Measurements from ENCODE around the gene DCAF16. TPM values are rescaled to one million over a fixed set of nuclear protein-coding genes. Genes with fewer than 3 reads are reported as not detected.
A peak's percentile ranks its signal among the peaks of the same experiment; 100 is the strongest.

Gene DCAF16
- total RNA-seq, 1 donor from 2014 or later = 27.0 TPM

GRCh38 chr4:17809667-17810066 is 890 bp downstream of the DCAF16 start:
- TF ChIP-seq CTCF (conservative IDR thresholded peaks at IDR 0.05; ENCODE audit: low read depth, low read length) = no peak
- no peak for DNase-seq (ENCODE audit: low read depth)
- peak overlapping the region; percentile 82 for H3K4me3 ChIP-seq (ENCODE audit: low read depth, low read length)

- TF ChIP-seq CTCF (conservative IDR thresholded peaks at IDR 0.05; ENCODE audit: low read depth, low read length) = no peak
- no peak for DNase-seq (ENCODE audit: low read depth)
- peak overlapping the region; percentile 27 for H3K4me3 ChIP-seq (ENCODE audit: low read depth, low read length)
Observed at GRCh38 chr4:17807446-17807845, 3.1 kb downstream of the DCAF16 start.

- no peak overlapping the region for H3K4me3 ChIP-seq (ENCODE audit: low read depth, low read length)
- no peak for DNase-seq (ENCODE audit: low read depth)
- TF ChIP-seq CTCF (conservative IDR thresholded peaks at IDR 0.05; ENCODE audit: low read depth, low read length) = no peak
Observed at GRCh38 chr4:17805580-17806155, 4.9 kb downstream of the DCAF16 start.

GRCh38 chr4:17797808-17798207 is 12.7 kb downstream of the DCAF16 start:
- DNase-seq (ENCODE audit: low read depth) = no peak
- no peak for TF ChIP-seq CTCF (conservative IDR thresholded peaks at IDR 0.05; ENCODE audit: low read depth, low read length)
- no peak overlapping the region for H3K4me3 ChIP-seq (ENCODE audit: low read depth, low read length)

- TF ChIP-seq CTCF (conservative IDR thresholded peaks at IDR 0.05; ENCODE audit: low read depth, low read length) = no peak
- DNase-seq (ENCODE audit: low read depth) = no peak
- no peak overlapping the region for H3K4me3 ChIP-seq (ENCODE audit: low read depth, low read length)
Observed at GRCh38 chr4:17794730-17795129, 15.8 kb downstream of the DCAF16 start.

- DNase-seq (ENCODE audit: low read depth) = no peak
- no peak for TF ChIP-seq CTCF (conservative IDR thresholded peaks at IDR 0.05; ENCODE audit: low read depth, low read length)
- no peak overlapping the region for H3K4me3 ChIP-seq (ENCODE audit: low read depth, low read length)
Observed at GRCh38 chr4:17788956-17789355, 21.6 kb downstream of the DCAF16 start.

GRCh38 chr4:17787315-17787714 is 23.2 kb downstream of the DCAF16 start:
- no peak for DNase-seq (ENCODE audit: low read depth)
- no peak for TF ChIP-seq CTCF (conservative IDR thresholded peaks at IDR 0.05; ENCODE audit: low read depth, low read length)
- no peak overlapping the region for H3K4me3 ChIP-seq (ENCODE audit: low read depth, low read length)

All from epithelial cell of proximal tubule (primary cell).